PC-9 (cell line): Measurements from ENCODE around the gene MPHOSPH9. TPM values are rescaled to one million over a fixed set of nuclear protein-coding genes. Genes with fewer than 3 reads are reported as not detected.

ENCODE experiments used
- BruUV-seq: library from RNA; stranded (reverse); fragments of 400-500 nt; replicated peaks from 2 replicates; lab custom pipeline; 2021; lab: Mats Ljungman, UMichigan
- CTCF ChIA-PET: fragments of 300-600 bp; sonication (Branson Sonifier 250); formaldehyde crosslinking; loops from one replicate; lab custom pipeline; 2022; ENCODE audit warnings: antibody characterized with exemption; lab: Charles Lee
- POLR2A ChIA-PET: fragments of 300-600 bp; sonication (Branson Sonifier 250); formaldehyde crosslinking; loops from one replicate; lab custom pipeline; 2022; ENCODE audit warnings: antibody characterized with exemption; ENCODE audit not compliant: unreplicated experiment; lab: Charles Lee
- DNase-seq, 2 experiments: peaks; one replicate each; pipeline versions ENCODE4 v3.0.0 to v3.0.0-alpha.2; 2015 to 2022; ENCODE audit warnings: mixed read lengths in 1 of 2
- H2AFZ ChIP-seq: fragments of 200-600 bp; sonication (generic); 2 replicates; pipeline ENCODE4 v1.8.1; 2017; ENCODE audit warnings: antibody characterized with exemption
- H3F3A ChIP-seq: fragments of 200-600 bp; sonication (generic); 2 replicates; pipeline ENCODE4 v1.8.1; 2017; ENCODE audit warnings: antibody characterized with exemption, mild to moderate bottlenecking, low read depth; ENCODE audit not compliant: insufficient read depth
- H3K27ac ChIP-seq: fragments of 200-600 bp; sonication (generic); 2 replicates; pipeline ENCODE4 v1.6.1; 2016; ENCODE audit warnings: mixed run types
- H3K27me3 ChIP-seq: fragments of 200-600 bp; sonication (generic); 2 replicates; pipeline ENCODE4 v1.6.1; 2016; ENCODE audit warnings: low read depth, mixed run types; ENCODE audit not compliant: insufficient read depth
- H3K36me3 ChIP-seq: fragments of 200-600 bp; sonication (generic); 2 replicates; pipeline ENCODE4 v1.6.1; 2016; ENCODE audit warnings: low read depth, mixed run types
- H3K4me1 ChIP-seq: fragments of 200-600 bp; sonication (generic); replicated peaks from 2 replicates; pipeline ENCODE4 v1.6.1; 2016; ENCODE audit warnings: mixed run types; ENCODE audit not compliant: insufficient read depth
- H3K4me2 ChIP-seq: fragments of 200-600 bp; sonication (generic); 2 replicates; pipeline ENCODE4 v1.6.1; 2017; ENCODE audit warnings: mixed run types
- H3K4me3 ChIP-seq: fragments of 200-600 bp; sonication (generic); 2 replicates; pipeline ENCODE4 v1.6.1; 2016; ENCODE audit warnings: mixed run types
- H3K79me2 ChIP-seq: fragments of 200-600 bp; sonication (generic); 2 replicates; pipeline ENCODE4 v1.6.1; 2017; ENCODE audit warnings: low read depth, mixed run types
- H3K9me2 ChIP-seq: fragments of 200-600 bp; sonication (generic); 2 replicates; pipeline ENCODE4 v1.8.1; 2017; ENCODE audit warnings: mild to moderate bottlenecking; ENCODE audit not compliant: insufficient read depth
- H3K9me3 ChIP-seq: fragments of 200-600 bp; sonication (generic); 2 replicates; pipeline ENCODE4 v1.8.1; 2016; ENCODE audit warnings: low read depth; ENCODE audit not compliant: insufficient read depth
- H4K20me1 ChIP-seq: fragments of 200-600 bp; sonication (generic); 2 replicates; pipeline ENCODE4 v1.8.1; 2017; ENCODE audit not compliant: insufficient read depth
- EZH2 ChIP-seq: fragments of 200-600 bp; sonication (generic); IDR thresholded peaks from 2 replicates; pipeline ENCODE4 v1.8.0; 2017; ENCODE audit warnings: antibody characterized with exemption, low read depth
- intact Hi-C: fragments of 100-400 bp; cut with micrococcal nuclease; formaldehyde crosslinking; loops from one replicate; pipeline ENCODE4 v1.10.0; 2022; ENCODE audit not compliant: unreplicated experiment
- total RNA-seq: library from RNA; stranded (reverse); gene quantifications from 2 replicates; pipeline ENCODE4 v1.2.3, GENCODE V29; 2021
- TF ChIP-seq, protein P1 (sequence below): fragments of 200-600 bp; sonication (generic); conservative IDR thresholded peaks from 2 replicates; pipeline ENCODE4 v1.6.1; 2017; ENCODE audit warnings: mixed run types, antibody characterized with exemption, mild to moderate bottlenecking, moderate library complexity

MPHOSPH9 gene
- total RNA-seq, 1 experiment from 2014 or later, result 58.5 TPM

DNA sequence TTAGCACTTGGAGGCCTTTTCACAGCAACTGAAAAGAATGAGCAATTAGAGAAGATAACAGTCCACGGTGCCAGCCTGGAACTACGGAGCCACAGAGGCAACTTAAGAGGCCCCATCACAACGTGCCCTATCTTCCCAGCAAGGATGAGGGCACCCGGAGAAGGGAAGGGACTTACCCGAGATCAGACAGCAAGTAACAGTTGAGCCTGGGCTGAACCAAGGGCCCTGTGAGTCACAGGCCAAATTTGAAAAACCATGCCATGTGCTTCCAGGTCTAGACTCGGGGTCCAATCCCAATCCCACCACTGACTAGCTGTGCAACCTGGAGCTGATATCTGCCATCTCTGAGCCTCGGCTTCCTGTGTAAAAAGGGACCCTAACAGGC lies 124.3 kb downstream of the MPHOSPH9 start:
- POLR2A ChIA-PET, result no interaction called here
- no peaks in the 10 kb centered on the region for H3K27me3 ChIP-seq
- CTCF ChIA-PET, result no interaction called here
- H3K4me3 ChIP-seq, result no peak overlapping the region
- no peak overlapping the region for H3K27ac ChIP-seq
- H3K9me2 ChIP-seq, result no peaks in the 10 kb centered on the region
- H3K9me3 ChIP-seq, result no peaks in the 10 kb centered on the region
- no peaks in the 10 kb centered on the region for H4K20me1 ChIP-seq
- peaks cover 23% of the 10 kb centered on the region; the same call in 1 of the 2 replicates for H3F3A ChIP-seq
- no TSS peak for BruUV-seq
- H2AFZ ChIP-seq, result no peak overlapping the region
- no peaks in the 10 kb centered on the region for H3K36me3 ChIP-seq
- intact Hi-C loops, result no loop called here
- H3K79me2 ChIP-seq, result 0 out of 2 replicates have a peak, but pooled peaks cover 2% of the 10 kb centered on the region
- H3K4me1 ChIP-seq, result peaks cover 33% of the 10 kb centered on the region
- DNase-seq, result no peak
- H3K4me2 ChIP-seq, result no peak overlapping the region
- TF ChIP-seq, protein P1, sequence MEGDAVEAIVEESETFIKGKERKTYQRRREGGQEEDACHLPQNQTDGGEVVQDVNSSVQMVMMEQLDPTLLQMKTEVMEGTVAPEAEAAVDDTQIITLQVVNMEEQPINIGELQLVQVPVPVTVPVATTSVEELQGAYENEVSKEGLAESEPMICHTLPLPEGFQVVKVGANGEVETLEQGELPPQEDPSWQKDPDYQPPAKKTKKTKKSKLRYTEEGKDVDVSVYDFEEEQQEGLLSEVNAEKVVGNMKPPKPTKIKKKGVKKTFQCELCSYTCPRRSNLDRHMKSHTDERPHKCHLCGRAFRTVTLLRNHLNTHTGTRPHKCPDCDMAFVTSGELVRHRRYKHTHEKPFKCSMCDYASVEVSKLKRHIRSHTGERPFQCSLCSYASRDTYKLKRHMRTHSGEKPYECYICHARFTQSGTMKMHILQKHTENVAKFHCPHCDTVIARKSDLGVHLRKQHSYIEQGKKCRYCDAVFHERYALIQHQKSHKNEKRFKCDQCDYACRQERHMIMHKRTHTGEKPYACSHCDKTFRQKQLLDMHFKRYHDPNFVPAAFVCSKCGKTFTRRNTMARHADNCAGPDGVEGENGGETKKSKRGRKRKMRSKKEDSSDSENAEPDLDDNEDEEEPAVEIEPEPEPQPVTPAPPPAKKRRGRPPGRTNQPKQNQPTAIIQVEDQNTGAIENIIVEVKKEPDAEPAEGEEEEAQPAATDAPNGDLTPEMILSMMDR, result no peak
- no peak for TF ChIP-seq EZH2

DNA sequence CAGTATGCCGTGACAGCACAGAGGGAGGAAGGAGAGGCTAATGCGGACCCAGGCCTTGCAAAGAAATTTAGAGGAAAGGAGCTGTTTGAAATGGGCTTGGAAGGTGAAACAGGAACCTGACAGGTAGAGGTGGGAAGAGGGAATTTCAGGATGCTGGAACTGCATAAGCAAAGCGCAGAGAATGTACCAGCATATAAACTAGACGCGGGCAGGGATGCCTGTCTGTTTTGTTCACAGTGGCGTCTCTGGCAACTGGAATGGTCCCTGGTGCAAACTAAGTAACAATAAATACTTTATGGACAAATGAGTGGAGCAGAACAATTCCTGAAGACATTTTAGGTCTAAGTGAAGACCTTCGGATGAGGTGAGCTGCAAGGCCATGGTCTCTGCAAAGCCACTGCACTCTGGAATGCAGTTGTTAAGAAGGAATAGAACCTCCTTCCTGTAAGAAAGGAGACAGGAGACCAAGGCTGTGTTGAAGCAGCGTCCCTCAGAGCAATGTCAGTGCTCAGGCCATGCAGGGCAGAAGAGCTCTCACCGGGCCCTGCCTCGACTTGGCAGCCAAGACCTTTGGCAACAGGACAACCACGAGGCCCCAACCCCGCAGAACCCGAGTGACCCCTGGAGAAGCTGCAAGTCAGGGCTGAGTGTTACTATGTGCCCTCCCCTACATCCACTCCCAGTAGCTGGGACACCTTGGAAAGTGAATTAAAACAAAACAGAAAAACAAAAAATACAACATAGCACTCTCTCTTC lies 124.8 kb downstream of the MPHOSPH9 start:
- Histone ChIP-seq H3K9me2 (no peaks in the 10 kb centered on the region), H3K79me2 (0 out of 2 replicates have a peak, but pooled peaks cover 2% of the 10 kb centered on the region), H3F3A (peaks cover 28% of the 10 kb centered on the region; the same call in 1 of the 2 replicates), H3K4me2 (no peak overlapping the region), H3K27me3 (no peaks in the 10 kb centered on the region), H3K9me3 (no peaks in the 10 kb centered on the region), H3K27ac (no peak overlapping the region), H3K36me3 (no peaks in the 10 kb centered on the region), H3K4me3 (no peak overlapping the region), H2AFZ (no peak overlapping the region), H3K4me1 (peaks cover 36% of the 10 kb centered on the region), H4K20me1 (no peaks in the 10 kb centered on the region)
- ChIA-PET CTCF (interaction anchor here (1.4 kb wide), 1 partner anchor 65 kb away, joined by 3 read pairs; no protein-coding TSS in a partner anchor), POLR2A (interaction anchor here (0.6 kb wide), 1 partner anchor 53 kb away, joined by 3 read pairs; no protein-coding TSS in a partner anchor)
- BruUV-seq, result no TSS peak
- TF ChIP-seq EZH2, result no peak
- intact Hi-C loops, result loop anchor here (2.0 kb wide), 1 partner anchor 19 kb away; no protein-coding TSS in a partner anchor
- DNase-seq, result no peak

DNA sequence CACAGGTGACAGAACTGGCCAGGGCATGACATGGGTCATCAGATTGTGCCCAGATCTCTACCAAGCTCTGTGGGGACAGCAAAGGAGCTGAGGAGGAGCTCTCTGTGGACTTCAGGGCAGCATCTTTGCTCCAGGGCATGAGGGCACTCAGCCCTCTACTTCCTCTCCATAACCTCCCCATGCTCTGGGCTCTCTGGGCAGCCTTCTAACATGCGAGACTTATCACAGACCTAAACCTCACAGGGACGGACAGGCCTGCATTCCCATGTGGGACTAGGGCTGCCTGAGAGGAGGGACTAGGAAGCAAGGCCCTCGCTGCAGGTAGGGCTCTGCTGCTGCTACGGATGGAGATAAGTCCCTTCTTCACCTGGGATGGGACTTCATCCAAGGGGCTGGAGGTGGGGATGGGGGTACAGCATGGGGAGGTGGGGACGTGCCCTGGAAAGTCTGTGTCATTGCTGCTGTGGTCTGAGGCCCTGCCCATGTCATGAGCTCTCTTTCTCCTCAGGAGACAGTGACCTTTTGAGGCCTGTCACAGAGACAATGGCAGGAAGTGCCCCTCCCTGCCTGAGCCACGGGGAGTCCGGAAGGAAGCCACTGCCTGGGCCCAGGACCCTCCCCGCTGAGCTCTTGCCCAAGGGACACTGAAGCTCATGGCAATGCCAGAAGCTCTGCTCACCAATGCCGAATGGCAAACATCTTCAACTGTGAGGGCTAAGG lies 126.1 kb downstream of the MPHOSPH9 start:
- no peak overlapping the region for H3K27ac ChIP-seq
- ChIA-PET CTCF (interaction anchor here (1.4 kb wide), 1 partner anchor 63 kb away, joined by 3 read pairs; no protein-coding TSS in a partner anchor), POLR2A (interaction anchor here (0.6 to 0.7 kb wide), 2 partner anchors 35 to 53 kb away, joined by 4 to 5 read pairs; no protein-coding TSS in a partner anchor)
- no peak overlapping the region for H3K4me3 ChIP-seq
- peaks cover 35% of the 10 kb centered on the region for H3F3A ChIP-seq
- peaks cover 49% of the 10 kb centered on the region for H3K4me1 ChIP-seq
- 0 out of 2 replicates have a peak, but pooled peaks cover 2% of the 10 kb centered on the region for H3K79me2 ChIP-seq
- no peak overlapping the region for H2AFZ ChIP-seq
- no peaks in the 10 kb centered on the region for H4K20me1 ChIP-seq
- DNase-seq, result peak in 1 of 2 experiments; percentile 50
- TF ChIP-seq, protein P1, result no peak
- TF ChIP-seq EZH2, result no peak
- H3K4me2 ChIP-seq, result peak overlapping the region; percentile 40
- no peaks in the 10 kb centered on the region for H3K27me3 ChIP-seq
- no peaks in the 10 kb centered on the region for H3K9me3 ChIP-seq
- intact Hi-C loops, result loop anchor here (2.0 kb wide), 1 partner anchor 18 kb away; no protein-coding TSS in a partner anchor
- H3K9me2 ChIP-seq, result no peaks in the 10 kb centered on the region
- no peaks in the 10 kb centered on the region for H3K36me3 ChIP-seq
- BruUV-seq, result no TSS peak
